Neural progenitor cell (in vitro differentiated cells): Measurements from ENCODE around the gene AKR7A2. TPM values are rescaled to one million over a fixed set of nuclear protein-coding genes. Genes with fewer than 3 reads are reported as not detected.

Source experiments
- DNase-seq: peaks from one replicate; pipeline ENCODE4 v3.0.0-alpha.2; 2016; ENCODE audit warnings: low spot score
- H2AFZ ChIP-seq: fragments of 200-600 bp; sonication (generic); replicated peaks from 2 replicates; pipeline ENCODE4 v1.6.1; 2016; ENCODE audit warnings: antibody characterized with exemption
- H3F3A ChIP-seq: fragments of 200-600 bp; sonication (generic); 2 replicates; pipeline ENCODE4 v1.6.1; 2016; ENCODE audit warnings: antibody characterized with exemption, low read depth
- H3K27ac ChIP-seq: fragments of 200-600 bp; sonication (generic); 2 replicates; pipeline ENCODE4 v1.5.1; 2016; ENCODE audit warnings: mild to moderate bottlenecking
- H3K27me3 ChIP-seq: fragments of 200-600 bp; sonication (generic); 2 replicates; pipeline ENCODE4 v1.6.1; 2016; ENCODE audit warnings: mild to moderate bottlenecking, moderate library complexity
- H3K36me3 ChIP-seq: fragments of 200-600 bp; sonication (generic); 2 replicates; pipeline ENCODE4 v1.5.1; 2016
- H3K4me1 ChIP-seq: fragments of 200-600 bp; sonication (generic); 2 replicates; pipeline ENCODE4 v1.6.1; 2016; ENCODE audit warnings: mixed run types
- H3K4me2 ChIP-seq: fragments of 200-600 bp; sonication (generic); 2 replicates; pipeline ENCODE4 v1.6.1; 2016
- H3K4me3 ChIP-seq: fragments of 200-600 bp; sonication (generic); 2 replicates; pipeline ENCODE4 v1.5.1; 2016
- H3K79me2 ChIP-seq: fragments of 200-600 bp; sonication (generic); 2 replicates; pipeline ENCODE4 v1.6.1; 2016; ENCODE audit warnings: low read depth
- H3K9ac ChIP-seq: fragments of 200-600 bp; sonication (generic); 2 replicates; pipeline ENCODE4 v1.6.1; 2016
- H3K9me3 ChIP-seq: fragments of 200-600 bp; sonication (generic); 2 replicates; pipeline ENCODE4 v1.5.1; 2016; ENCODE audit warnings: low read depth
- H4K20me1 ChIP-seq: fragments of 200-600 bp; sonication (generic); 2 replicates; pipeline ENCODE4 v1.6.1; 2016; ENCODE audit warnings: low read depth
- H3K27ac Mint-ChIP-seq: 3 replicates; pipeline ENCODE4 v1.8.0; 2021; ENCODE audit warnings: mixed read lengths
- H3K27me3 Mint-ChIP-seq: 2 replicates; pipeline ENCODE4 v1.8.0; 2022; ENCODE audit warnings: low read depth, mild to moderate bottlenecking, inconsistent platforms, moderate library complexity, mixed read lengths; ENCODE audit not compliant: insufficient read depth
- H3K36me3 Mint-ChIP-seq: 3 replicates; pipeline ENCODE4 v1.8.0; 2021; ENCODE audit warnings: mixed read lengths
- H3K4me1 Mint-ChIP-seq: 3 replicates; pipeline ENCODE4 v1.8.0; 2021; ENCODE audit warnings: mixed read lengths
- H3K4me3 Mint-ChIP-seq: 3 replicates; pipeline ENCODE4 v1.8.0; 2021; ENCODE audit warnings: mild to moderate bottlenecking, moderate library complexity, mixed read lengths
- H3K9me3 Mint-ChIP-seq: 3 replicates; pipeline ENCODE4 v1.8.0; 2020; ENCODE audit warnings: mixed read lengths
- EZH2 ChIP-seq: fragments of 200-600 bp; sonication (generic); IDR thresholded peaks from 2 replicates; pipeline ENCODE4 v1.6.1; 2017; ENCODE audit warnings: antibody characterized with exemption, mild to moderate bottlenecking, moderate library complexity
- EZH2phosphoT487 ChIP-seq: fragments of 200-600 bp; sonication (generic); IDR thresholded peaks from 2 replicates; pipeline ENCODE4 v1.6.1; 2017; ENCODE audit warnings: antibody characterized with exemption
- total RNA-seq: library from RNA; depleted of rRNA; stranded (reverse); fragments of >200 nt; gene quantifications from 2 replicates; pipeline ENCODE4 v1.2.3, GENCODE V29; 2015; ENCODE audit warnings: low replicate concordance
- TF ChIP-seq, protein P1 (sequence below): fragments of 200-600 bp; sonication (generic); IDR thresholded peaks from 2 replicates; pipeline ENCODE4 v1.5.1; 2017; ENCODE audit warnings: antibody characterized with exemption, mild to moderate bottlenecking

AKR7A2 gene
- total RNA-seq, 1 donor from 2014 or later: 37.5 TPM

DNA sequence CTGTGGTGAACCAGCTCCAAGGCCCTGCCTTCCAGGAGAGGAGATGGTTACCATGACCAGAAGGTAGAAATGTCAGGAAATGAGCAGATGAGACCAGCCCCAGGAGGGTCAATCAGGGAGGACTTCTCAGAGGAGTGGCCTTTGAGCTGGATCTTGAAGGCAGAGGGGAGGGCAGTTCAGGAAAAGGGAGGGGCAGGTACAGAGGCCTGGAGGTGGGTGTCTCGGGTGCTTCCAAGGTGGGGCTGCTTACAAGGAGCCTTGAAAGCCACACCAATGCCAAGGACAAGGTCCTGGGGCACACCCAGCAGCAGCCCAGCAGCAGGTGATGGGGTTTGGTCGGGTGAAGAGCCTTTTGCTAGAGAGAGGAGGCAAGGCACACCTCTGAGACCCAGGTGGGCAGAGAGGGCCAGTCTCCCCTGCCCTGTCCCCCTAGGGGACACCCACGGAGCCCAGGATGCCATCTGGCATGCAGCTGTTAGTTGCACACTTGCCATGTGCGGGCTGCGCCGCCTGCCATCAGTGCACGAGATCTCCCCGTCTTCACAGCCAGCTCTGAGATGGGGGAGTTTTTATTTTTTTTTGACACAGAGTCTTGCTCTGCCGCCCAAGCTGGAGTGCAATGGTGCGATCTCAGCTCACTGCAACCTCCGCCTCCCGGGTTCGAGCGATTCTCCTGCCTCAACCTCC, 18.6 kb upstream of the AKR7A2 start:
- Histone ChIP-seq H4K20me1 (no peaks in the 10 kb centered on the region), H3K27ac (no peak overlapping the region)

DNA sequence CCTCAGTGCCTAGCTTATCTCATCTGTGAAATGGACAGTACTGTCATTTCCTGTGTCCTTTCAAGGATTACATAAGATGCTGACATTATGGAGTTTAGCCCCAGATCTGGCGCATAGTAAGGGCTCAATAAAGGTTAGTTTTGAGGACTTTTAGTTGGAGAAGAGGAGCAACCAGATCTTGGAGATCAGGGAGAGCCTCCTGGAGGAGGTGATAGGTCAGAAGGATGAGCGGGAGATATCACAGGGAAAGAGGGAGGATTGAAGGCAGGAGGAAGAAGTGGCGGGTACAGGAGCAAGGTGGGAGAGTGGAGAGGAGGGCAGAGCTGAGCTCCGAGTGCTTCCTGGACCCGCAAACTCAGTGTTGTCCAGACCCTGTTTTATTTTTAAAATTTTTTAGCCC, 17.7 kb upstream of the AKR7A2 start:
- Histone ChIP-seq H3K4me2 (no peak overlapping the region), H3K9me3 (no peaks in the 10 kb centered on the region), H3F3A (no peaks in the 10 kb centered on the region), H3K27me3 (no peaks in the 10 kb centered on the region), H3K36me3 (no peaks in the 10 kb centered on the region), H2AFZ (no peak overlapping the region), H3K4me1 (no peaks in the 10 kb centered on the region), H3K27ac (no peak overlapping the region), H3K4me3 (no peak overlapping the region), H4K20me1 (no peaks in the 10 kb centered on the region), H3K79me2 (no peaks in the 10 kb centered on the region), H3K9ac (no peak overlapping the region)
- H3K36me3 Mint-ChIP-seq: peaks cover 3% of the 10 kb centered on the region
- no peak for DNase-seq
- H3K4me1 Mint-ChIP-seq: no peaks in the 10 kb centered on the region
- H3K27ac Mint-ChIP-seq: no peak overlapping the region
- no peaks in the 10 kb centered on the region for H3K9me3 Mint-ChIP-seq
- H3K4me3 Mint-ChIP-seq: no peak overlapping the region
- no peaks in the 10 kb centered on the region for H3K27me3 Mint-ChIP-seq
- TF ChIP-seq, protein P1, sequence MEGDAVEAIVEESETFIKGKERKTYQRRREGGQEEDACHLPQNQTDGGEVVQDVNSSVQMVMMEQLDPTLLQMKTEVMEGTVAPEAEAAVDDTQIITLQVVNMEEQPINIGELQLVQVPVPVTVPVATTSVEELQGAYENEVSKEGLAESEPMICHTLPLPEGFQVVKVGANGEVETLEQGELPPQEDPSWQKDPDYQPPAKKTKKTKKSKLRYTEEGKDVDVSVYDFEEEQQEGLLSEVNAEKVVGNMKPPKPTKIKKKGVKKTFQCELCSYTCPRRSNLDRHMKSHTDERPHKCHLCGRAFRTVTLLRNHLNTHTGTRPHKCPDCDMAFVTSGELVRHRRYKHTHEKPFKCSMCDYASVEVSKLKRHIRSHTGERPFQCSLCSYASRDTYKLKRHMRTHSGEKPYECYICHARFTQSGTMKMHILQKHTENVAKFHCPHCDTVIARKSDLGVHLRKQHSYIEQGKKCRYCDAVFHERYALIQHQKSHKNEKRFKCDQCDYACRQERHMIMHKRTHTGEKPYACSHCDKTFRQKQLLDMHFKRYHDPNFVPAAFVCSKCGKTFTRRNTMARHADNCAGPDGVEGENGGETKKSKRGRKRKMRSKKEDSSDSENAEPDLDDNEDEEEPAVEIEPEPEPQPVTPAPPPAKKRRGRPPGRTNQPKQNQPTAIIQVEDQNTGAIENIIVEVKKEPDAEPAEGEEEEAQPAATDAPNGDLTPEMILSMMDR: no peak
- TF ChIP-seq EZH2phosphoT487: no peak
- no peak for TF ChIP-seq EZH2

More for the DNA sequence above, 18.6 kb upstream of the AKR7A2 start:
- DNase-seq: no peak
- no peak overlapping the region for H2AFZ ChIP-seq
- no peaks in the 10 kb centered on the region for H3K9me3 Mint-ChIP-seq
- H3F3A ChIP-seq: no peaks in the 10 kb centered on the region
- no peak overlapping the region for H3K4me2 ChIP-seq
- H3K4me1 Mint-ChIP-seq: no peaks in the 10 kb centered on the region
- H3K4me3 ChIP-seq: no peak overlapping the region
- no peaks in the 10 kb centered on the region for H3K27me3 ChIP-seq
- H3K27me3 Mint-ChIP-seq: no peaks in the 10 kb centered on the region
- H3K4me1 ChIP-seq: no peaks in the 10 kb centered on the region
- no peak overlapping the region for H3K4me3 Mint-ChIP-seq
- H3K79me2 ChIP-seq: no peaks in the 10 kb centered on the region
- no peak overlapping the region for H3K9ac ChIP-seq
- no peaks in the 10 kb centered on the region for H3K36me3 ChIP-seq
- no peaks in the 10 kb centered on the region for H3K9me3 ChIP-seq
- H3K27ac Mint-ChIP-seq: no peak overlapping the region
- H3K36me3 Mint-ChIP-seq: peaks cover 3% of the 10 kb centered on the region
- no peak for TF ChIP-seq EZH2
- TF ChIP-seq, protein P1: no peak
- TF ChIP-seq EZH2phosphoT487: no peak

DNA sequence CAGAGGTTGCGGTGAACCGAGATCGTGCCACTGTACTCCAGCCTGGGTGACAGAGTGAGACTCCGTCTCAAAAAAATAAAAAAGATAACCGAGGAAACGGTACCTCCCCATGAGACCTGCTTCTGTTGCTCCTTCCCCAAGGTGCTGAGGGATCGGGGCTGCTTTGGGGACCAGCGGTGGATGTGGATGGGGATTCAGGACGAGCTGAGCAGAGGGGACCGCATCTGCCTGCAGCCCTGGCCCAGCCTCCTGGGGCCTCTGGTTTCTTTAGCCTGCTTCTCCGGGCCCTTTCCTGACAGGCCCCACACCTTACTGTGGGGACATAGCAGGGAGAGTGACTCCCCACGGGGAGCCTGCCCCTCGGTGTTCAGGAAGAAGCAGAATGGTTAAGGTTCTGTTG, 17.2 kb upstream of the AKR7A2 start:
- H3K27ac Mint-ChIP-seq: no peak overlapping the region
- no peaks in the 10 kb centered on the region for H3K9me3 Mint-ChIP-seq
- no peaks in the 10 kb centered on the region for H3K36me3 ChIP-seq

More for the DNA sequence above, 17.2 kb upstream of the AKR7A2 start:
- Mint-ChIP-seq H3K4me1 (no peaks in the 10 kb centered on the region), H3K4me3 (no peak overlapping the region), H3K36me3 (peaks cover 3% of the 10 kb centered on the region), H3K27me3 (no peaks in the 10 kb centered on the region)
- Histone ChIP-seq H2AFZ (no peak overlapping the region), H3K27ac (no peak overlapping the region), H3F3A (no peaks in the 10 kb centered on the region), H4K20me1 (no peaks in the 10 kb centered on the region), H3K79me2 (no peaks in the 10 kb centered on the region), H3K4me1 (no peaks in the 10 kb centered on the region), H3K4me3 (no peak overlapping the region), H3K27me3 (no peaks in the 10 kb centered on the region), H3K4me2 (no peak overlapping the region), H3K9me3 (no peaks in the 10 kb centered on the region), H3K9ac (no peak overlapping the region)
- no peak for TF ChIP-seq EZH2phosphoT487
- TF ChIP-seq, protein P1: no peak
- no peak for DNase-seq
